Measurements from ENCODE around the gene METTL1.

The METTL1 gene

GRCh38 chr12:57769594-57769993 lies 2.3 kb downstream of the METTL1 start:
- no peak for DNase-seq (ENCODE audit: low read depth in 2 of 2, low spot score in 1 of 2)

- DNase-seq (ENCODE audit: low read depth in 2 of 2, low spot score in 1 of 2): no peak
Observed at GRCh38 chr12:57767876-57768275, 4.0 kb downstream of the METTL1 start.

- no peak for DNase-seq (ENCODE audit: low read depth in 2 of 2, low spot score in 1 of 2)
Observed at GRCh38 chr12:57767305-57767698, 4.6 kb downstream of the METTL1 start.

- DNase-seq (ENCODE audit: low read depth in 2 of 2, low spot score in 1 of 2): no peak
Observed at GRCh38 chr12:57766464-57767304, 5.2 kb downstream of the METTL1 start, which contains the start of gene CYP27B1. CYP27B1 (minus strand) TSS chr12:57767078; CDS start chr12:57767041, 37 bp downstream.

GRCh38 chr12:57765698-57766463 lies 6.0 kb downstream of the METTL1 start:
- DNase-seq (ENCODE audit: low read depth in 2 of 2, low spot score in 1 of 2): no peak

- no peak for DNase-seq (ENCODE audit: low read depth in 2 of 2, low spot score in 1 of 2)
Observed at GRCh38 chr12:57765003-57765697, 6.8 kb downstream of the METTL1 start.

GRCh38 chr12:57764662-57765002 lies 7.3 kb downstream of the METTL1 start:
- no peak for DNase-seq (ENCODE audit: low read depth in 2 of 2, low spot score in 1 of 2)

GRCh38 chr12:57763881-57764661 lies 7.8 kb downstream of the METTL1 start:
- DNase-seq (ENCODE audit: low read depth in 2 of 2, low spot score in 1 of 2): no peak

GRCh38 chr12:57762463-57762862 lies 9.4 kb downstream of the METTL1 start:
- no peak for DNase-seq (ENCODE audit: low read depth in 2 of 2, low spot score in 1 of 2)

GRCh38 chr12:57761391-57761998 lies 10.4 kb downstream of the METTL1 start:
- no peak for DNase-seq (ENCODE audit: low read depth in 2 of 2, low spot score in 1 of 2)

GRCh38 chr12:57760347-57760982 lies 11.4 kb downstream of the METTL1 start:
- DNase-seq (ENCODE audit: low read depth in 2 of 2, low spot score in 1 of 2): no peak

- DNase-seq (ENCODE audit: low read depth in 2 of 2, low spot score in 1 of 2): no peak
Observed at GRCh38 chr12:57759360-57759980, 12.4 kb downstream of the METTL1 start.

GRCh38 chr12:57758552-57759359 lies 13.1 kb downstream of the METTL1 start:
- DNase-seq (ENCODE audit: low read depth in 2 of 2, low spot score in 1 of 2): no peak

- DNase-seq (ENCODE audit: low read depth in 2 of 2, low spot score in 1 of 2): no peak
Observed at GRCh38 chr12:57757771-57758170, 14.1 kb downstream of the METTL1 start.

- DNase-seq (ENCODE audit: low read depth in 2 of 2, low spot score in 1 of 2): no peak
Observed at GRCh38 chr12:57756406-57757341, 15.2 kb downstream of the METTL1 start.

- DNase-seq (ENCODE audit: low read depth in 2 of 2, low spot score in 1 of 2): no peak
Observed at GRCh38 chr12:57755454-57756372, 16.2 kb downstream of the METTL1 start.

- DNase-seq (ENCODE audit: low read depth in 2 of 2, low spot score in 1 of 2): no peak
Observed at GRCh38 chr12:57755194-57755453, 16.8 kb downstream of the METTL1 start.

All from stimulated activated CD8-positive, alpha-beta memory T cell treated with anti-CD3 and anti-CD28 coated beads, Interleukin-4, amount 100 ng/mL, for 4 hours (primary cell).